GM23338 (cell line): ENCODE data around the gene SUSD1. TPM values are rescaled to one million over a fixed set of nuclear protein-coding genes. Genes with fewer than 3 reads are reported as not detected.

ENCODE experiments used
- ATAC-seq: fragments of 200-7000 bp; cut with Tn5 transposase; 3 replicates; pipeline ENCODE4 v1.9.1; 2020
- DNase-seq: peaks from one replicate; pipeline ENCODE4 v3.0.0-alpha.2; 2015; ENCODE audit warnings: low spot score
- H2AFZ ChIP-seq: fragments of 200-600 bp; sonication (generic); 2 replicates; pipeline ENCODE4 v1.8.0; 2016; ENCODE audit warnings: antibody characterized with exemption, mild to moderate bottlenecking, moderate library complexity
- H3F3A ChIP-seq: fragments of 200-600 bp; sonication (generic); replicated peaks from 2 replicates; pipeline ENCODE4 v1.8.0; 2017; ENCODE audit warnings: antibody characterized with exemption, mixed run types, low read depth
- H3K27ac ChIP-seq: fragments of 200-600 bp; sonication (generic); 2 replicates; pipeline ENCODE4 v1.6.1; 2016; ENCODE audit warnings: low read depth
- H3K27me3 ChIP-seq: fragments of 200-600 bp; sonication (generic); 2 replicates; pipeline ENCODE4 v1.8.0; 2016; ENCODE audit warnings: mild to moderate bottlenecking, mixed run types, moderate library complexity; ENCODE audit not compliant: insufficient read depth
- H3K36me3 ChIP-seq: fragments of 200-600 bp; sonication (generic); 2 replicates; pipeline ENCODE4 v1.8.0; 2016; ENCODE audit warnings: mild to moderate bottlenecking; ENCODE audit not compliant: insufficient read depth
- H3K4me1 ChIP-seq: fragments of 200-600 bp; sonication (generic); 2 replicates; pipeline ENCODE4 v1.8.0; 2016; ENCODE audit warnings: mild to moderate bottlenecking, moderate library complexity; ENCODE audit not compliant: insufficient read depth
- H3K4me2 ChIP-seq: fragments of 200-600 bp; sonication (generic); 2 replicates; pipeline ENCODE4 v1.7.1; 2017; ENCODE audit warnings: mixed run types
- H3K4me3 ChIP-seq: fragments of 200-600 bp; sonication (generic); 2 replicates; pipeline ENCODE4 v1.6.1; 2016; ENCODE audit warnings: mixed run types
- H3K79me2 ChIP-seq: fragments of 200-600 bp; sonication (generic); replicated peaks from 2 replicates; pipeline ENCODE4 v1.8.0; 2017; ENCODE audit warnings: mild to moderate bottlenecking; ENCODE audit not compliant: insufficient read depth
- H3K9me2 ChIP-seq: fragments of 200-600 bp; sonication (generic); 2 replicates; pipeline ENCODE4 v1.8.0; 2017; ENCODE audit not compliant: insufficient read depth
- H4K20me1 ChIP-seq: fragments of 200-600 bp; sonication (generic); replicated peaks from 2 replicates; pipeline ENCODE4 v1.8.0; 2017; ENCODE audit warnings: mild to moderate bottlenecking; ENCODE audit not compliant: insufficient read depth
- H3K27ac Mint-ChIP-seq: 2 replicates; pipeline ENCODE4 v1.8.0; 2020; ENCODE audit warnings: inconsistent platforms, mild to moderate bottlenecking, moderate library complexity, mixed read lengths
- H3K27me3 Mint-ChIP-seq: 3 replicates; pipeline ENCODE4 v1.8.0; 2022; ENCODE audit warnings: low read depth, mild to moderate bottlenecking, moderate library complexity, mixed read lengths, inconsistent platforms; ENCODE audit not compliant: insufficient read depth, poor library complexity
- H3K36me3 Mint-ChIP-seq: 3 replicates; pipeline ENCODE4 v1.8.0; 2021; ENCODE audit warnings: low read depth, mild to moderate bottlenecking, inconsistent platforms, moderate library complexity, mixed read lengths
- H3K4me1 Mint-ChIP-seq: 3 replicates; pipeline ENCODE4 v1.8.0; 2020; ENCODE audit warnings: mild to moderate bottlenecking, inconsistent platforms, mixed read lengths
- H3K4me3 Mint-ChIP-seq: 3 replicates; pipeline ENCODE4 v1.8.0; 2021; ENCODE audit warnings: moderate library complexity, mild to moderate bottlenecking, inconsistent platforms, mixed read lengths
- H3K9me3 Mint-ChIP-seq: 3 replicates; pipeline ENCODE4 v1.8.0; 2020; ENCODE audit warnings: moderate library complexity, mild to moderate bottlenecking, inconsistent platforms, mixed read lengths
- CREB1 ChIP-seq: fragments of 250-450 bp; sonication (Bioruptor Pico); IDR thresholded peaks from 2 replicates; pipeline ENCODE4 v1.5.0; 2020; ENCODE audit warnings: low read depth, mild to moderate bottlenecking, moderate library complexity
- EZH2 ChIP-seq: fragments of 200-600 bp; sonication (generic); IDR thresholded peaks from one replicate; pipeline ENCODE4 v1.8.0; 2017; ENCODE audit warnings: antibody characterized with exemption, mild to moderate bottlenecking, low read depth; ENCODE audit not compliant: unreplicated experiment
- JUNB ChIP-seq: IDR thresholded peaks from one replicate; pipeline ENCODE4 v1.6.1; 2016; ENCODE audit warnings: antibody characterized with exemption; ENCODE audit not compliant: unreplicated experiment
- ZNF114 ChIP-seq: fragments of 250-450 bp; sonication (Bioruptor Pico); IDR thresholded peaks from 2 replicates; pipeline ENCODE4 v1.5.0; 2020; ENCODE audit warnings: mild to moderate bottlenecking, moderate library complexity
- ZNF331 ChIP-seq: fragments of 250-450 bp; sonication (Bioruptor Pico); IDR thresholded peaks from 2 replicates; pipeline ENCODE4 v1.5.0; 2020; ENCODE audit warnings: low read depth, mild to moderate bottlenecking, moderate library complexity
- polyA plus RNA-seq: library from polyadenylated mRNA; unstranded; fragments of >200 nt; fragmentation: Nextera tagmentation; extraction: Ambion mirVana; gene quantifications from 2 replicates; pipeline ENCODE4 v1.2.1, GENCODE V29; 2016
- total RNA-seq: library from RNA; depleted of rRNA; stranded (reverse); fragments of >200 nt; shearing (Covaris generic); gene quantifications from 2 replicates; pipeline ENCODE4 v1.2.3, GENCODE V29; 2014
- TF ChIP-seq, protein P1 (sequence below): IDR thresholded peaks from one replicate; pipeline ENCODE4 v1.6.1; 2018; ENCODE audit warnings: antibody characterized with exemption; ENCODE audit not compliant: unreplicated experiment
- TF ChIP-seq, protein P2 (sequence below): fragments of 250-450 bp; sonication (Bioruptor Pico); IDR thresholded peaks from 2 replicates; pipeline ENCODE4 v1.5.0; 2020; ENCODE audit warnings: mild to moderate bottlenecking, moderate library complexity

The SUSD1 gene
- total and polyA plus RNA-seq, 2 experiments from 2014 or later, result 1.2 to 6.4 TPM

DNA sequence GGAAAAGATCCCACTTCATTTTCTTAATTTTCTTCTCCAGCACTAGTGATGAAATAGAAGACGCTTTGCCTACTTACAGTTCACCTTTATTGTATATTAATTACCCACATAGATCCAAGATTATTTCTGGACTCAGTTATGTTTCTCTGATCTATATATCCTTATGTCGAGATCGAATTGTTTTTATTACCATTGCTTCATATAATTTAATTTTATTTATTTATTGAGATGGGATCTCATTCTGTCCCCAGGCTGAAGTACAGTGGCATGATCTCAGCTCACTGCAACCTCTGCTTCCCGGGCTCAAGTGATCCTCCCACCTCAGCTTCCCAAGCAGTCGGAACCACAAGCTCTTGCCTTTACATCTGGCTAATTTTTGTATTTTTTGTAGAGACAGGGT is 157.2 kb downstream of the SUSD1 start:
- Histone ChIP-seq H3K4me3 (no peak overlapping the region), H2AFZ (no peak overlapping the region), H3K27me3 (no peaks in the 10 kb centered on the region), H3K4me1 (no peaks in the 10 kb centered on the region), H3F3A (no peaks in the 10 kb centered on the region), H3K79me2 (no peaks in the 10 kb centered on the region), H3K4me2 (no peak overlapping the region), H3K9me2 (no peaks in the 10 kb centered on the region), H3K27ac (no peak overlapping the region), H4K20me1 (no peaks in the 10 kb centered on the region), H3K36me3 (no peaks in the 10 kb centered on the region)
- ATAC-seq (no peak), DNase-seq (no peak)
- peaks cover 4% of the 10 kb centered on the region for H3K27me3 Mint-ChIP-seq
- no peak overlapping the region for H3K27ac Mint-ChIP-seq
- TF ChIP-seq ZNF114 (CRISPR knock-in tag), result no peak
- no peak for TF ChIP-seq JUNB
- TF ChIP-seq, protein P1, sequence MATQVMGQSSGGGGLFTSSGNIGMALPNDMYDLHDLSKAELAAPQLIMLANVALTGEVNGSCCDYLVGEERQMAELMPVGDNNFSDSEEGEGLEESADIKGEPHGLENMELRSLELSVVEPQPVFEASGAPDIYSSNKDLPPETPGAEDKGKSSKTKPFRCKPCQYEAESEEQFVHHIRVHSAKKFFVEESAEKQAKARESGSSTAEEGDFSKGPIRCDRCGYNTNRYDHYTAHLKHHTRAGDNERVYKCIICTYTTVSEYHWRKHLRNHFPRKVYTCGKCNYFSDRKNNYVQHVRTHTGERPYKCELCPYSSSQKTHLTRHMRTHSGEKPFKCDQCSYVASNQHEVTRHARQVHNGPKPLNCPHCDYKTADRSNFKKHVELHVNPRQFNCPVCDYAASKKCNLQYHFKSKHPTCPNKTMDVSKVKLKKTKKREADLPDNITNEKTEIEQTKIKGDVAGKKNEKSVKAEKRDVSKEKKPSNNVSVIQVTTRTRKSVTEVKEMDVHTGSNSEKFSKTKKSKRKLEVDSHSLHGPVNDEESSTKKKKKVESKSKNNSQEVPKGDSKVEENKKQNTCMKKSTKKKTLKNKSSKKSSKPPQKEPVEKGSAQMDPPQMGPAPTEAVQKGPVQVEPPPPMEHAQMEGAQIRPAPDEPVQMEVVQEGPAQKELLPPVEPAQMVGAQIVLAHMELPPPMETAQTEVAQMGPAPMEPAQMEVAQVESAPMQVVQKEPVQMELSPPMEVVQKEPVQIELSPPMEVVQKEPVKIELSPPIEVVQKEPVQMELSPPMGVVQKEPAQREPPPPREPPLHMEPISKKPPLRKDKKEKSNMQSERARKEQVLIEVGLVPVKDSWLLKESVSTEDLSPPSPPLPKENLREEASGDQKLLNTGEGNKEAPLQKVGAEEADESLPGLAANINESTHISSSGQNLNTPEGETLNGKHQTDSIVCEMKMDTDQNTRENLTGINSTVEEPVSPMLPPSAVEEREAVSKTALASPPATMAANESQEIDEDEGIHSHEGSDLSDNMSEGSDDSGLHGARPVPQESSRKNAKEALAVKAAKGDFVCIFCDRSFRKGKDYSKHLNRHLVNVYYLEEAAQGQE, result no peak
- no peak for TF ChIP-seq ZNF331
- TF ChIP-seq CREB1 (CRISPR knock-in tag), result no peak
- no peak for TF ChIP-seq EZH2
- no peaks in the 10 kb centered on the region for H3K4me1 Mint-ChIP-seq
- H3K4me3 Mint-ChIP-seq, result no peak overlapping the region
- no peaks in the 10 kb centered on the region for H3K9me3 Mint-ChIP-seq
- H3K36me3 Mint-ChIP-seq, result no peaks in the 10 kb centered on the region

DNA sequence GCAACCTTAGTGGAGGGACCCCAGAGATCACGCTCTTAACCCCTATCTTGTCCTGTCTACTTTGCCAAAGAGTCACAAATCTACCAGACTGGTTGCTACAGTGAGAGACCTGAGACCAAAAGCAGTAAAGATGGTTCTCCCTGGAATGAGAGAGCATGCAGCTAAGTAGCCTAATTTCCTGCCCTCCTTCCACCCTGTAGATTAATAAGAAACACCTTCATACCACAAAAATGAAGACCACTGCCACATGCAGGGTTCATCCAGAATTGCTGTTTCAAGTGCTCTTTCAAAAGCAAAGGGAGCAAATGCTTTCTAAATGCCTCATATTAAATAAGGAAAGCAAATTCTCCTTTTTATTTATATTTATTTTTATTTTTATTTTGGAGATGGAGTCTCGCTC is 159.4 kb downstream of the SUSD1 start:
- ATAC-seq, result no peak
- Histone ChIP-seq H4K20me1 (no peaks in the 10 kb centered on the region), H3K36me3 (no peaks in the 10 kb centered on the region), H3K4me3 (no peak overlapping the region), H2AFZ (no peak overlapping the region), H3K27me3 (no peaks in the 10 kb centered on the region), H3K79me2 (no peaks in the 10 kb centered on the region), H3K27ac (no peak overlapping the region), H3K9me2 (no peaks in the 10 kb centered on the region), H3K4me2 (no peak overlapping the region), H3F3A (no peaks in the 10 kb centered on the region), H3K4me1 (no peaks in the 10 kb centered on the region)
- Mint-ChIP-seq H3K4me1 (no peaks in the 10 kb centered on the region), H3K4me3 (no peak overlapping the region), H3K9me3 (no peaks in the 10 kb centered on the region), H3K27me3 (no peaks in the 10 kb centered on the region), H3K36me3 (no peaks in the 10 kb centered on the region), H3K27ac (no peak overlapping the region)
- no peak for DNase-seq
- TF ChIP-seq, protein P2, sequence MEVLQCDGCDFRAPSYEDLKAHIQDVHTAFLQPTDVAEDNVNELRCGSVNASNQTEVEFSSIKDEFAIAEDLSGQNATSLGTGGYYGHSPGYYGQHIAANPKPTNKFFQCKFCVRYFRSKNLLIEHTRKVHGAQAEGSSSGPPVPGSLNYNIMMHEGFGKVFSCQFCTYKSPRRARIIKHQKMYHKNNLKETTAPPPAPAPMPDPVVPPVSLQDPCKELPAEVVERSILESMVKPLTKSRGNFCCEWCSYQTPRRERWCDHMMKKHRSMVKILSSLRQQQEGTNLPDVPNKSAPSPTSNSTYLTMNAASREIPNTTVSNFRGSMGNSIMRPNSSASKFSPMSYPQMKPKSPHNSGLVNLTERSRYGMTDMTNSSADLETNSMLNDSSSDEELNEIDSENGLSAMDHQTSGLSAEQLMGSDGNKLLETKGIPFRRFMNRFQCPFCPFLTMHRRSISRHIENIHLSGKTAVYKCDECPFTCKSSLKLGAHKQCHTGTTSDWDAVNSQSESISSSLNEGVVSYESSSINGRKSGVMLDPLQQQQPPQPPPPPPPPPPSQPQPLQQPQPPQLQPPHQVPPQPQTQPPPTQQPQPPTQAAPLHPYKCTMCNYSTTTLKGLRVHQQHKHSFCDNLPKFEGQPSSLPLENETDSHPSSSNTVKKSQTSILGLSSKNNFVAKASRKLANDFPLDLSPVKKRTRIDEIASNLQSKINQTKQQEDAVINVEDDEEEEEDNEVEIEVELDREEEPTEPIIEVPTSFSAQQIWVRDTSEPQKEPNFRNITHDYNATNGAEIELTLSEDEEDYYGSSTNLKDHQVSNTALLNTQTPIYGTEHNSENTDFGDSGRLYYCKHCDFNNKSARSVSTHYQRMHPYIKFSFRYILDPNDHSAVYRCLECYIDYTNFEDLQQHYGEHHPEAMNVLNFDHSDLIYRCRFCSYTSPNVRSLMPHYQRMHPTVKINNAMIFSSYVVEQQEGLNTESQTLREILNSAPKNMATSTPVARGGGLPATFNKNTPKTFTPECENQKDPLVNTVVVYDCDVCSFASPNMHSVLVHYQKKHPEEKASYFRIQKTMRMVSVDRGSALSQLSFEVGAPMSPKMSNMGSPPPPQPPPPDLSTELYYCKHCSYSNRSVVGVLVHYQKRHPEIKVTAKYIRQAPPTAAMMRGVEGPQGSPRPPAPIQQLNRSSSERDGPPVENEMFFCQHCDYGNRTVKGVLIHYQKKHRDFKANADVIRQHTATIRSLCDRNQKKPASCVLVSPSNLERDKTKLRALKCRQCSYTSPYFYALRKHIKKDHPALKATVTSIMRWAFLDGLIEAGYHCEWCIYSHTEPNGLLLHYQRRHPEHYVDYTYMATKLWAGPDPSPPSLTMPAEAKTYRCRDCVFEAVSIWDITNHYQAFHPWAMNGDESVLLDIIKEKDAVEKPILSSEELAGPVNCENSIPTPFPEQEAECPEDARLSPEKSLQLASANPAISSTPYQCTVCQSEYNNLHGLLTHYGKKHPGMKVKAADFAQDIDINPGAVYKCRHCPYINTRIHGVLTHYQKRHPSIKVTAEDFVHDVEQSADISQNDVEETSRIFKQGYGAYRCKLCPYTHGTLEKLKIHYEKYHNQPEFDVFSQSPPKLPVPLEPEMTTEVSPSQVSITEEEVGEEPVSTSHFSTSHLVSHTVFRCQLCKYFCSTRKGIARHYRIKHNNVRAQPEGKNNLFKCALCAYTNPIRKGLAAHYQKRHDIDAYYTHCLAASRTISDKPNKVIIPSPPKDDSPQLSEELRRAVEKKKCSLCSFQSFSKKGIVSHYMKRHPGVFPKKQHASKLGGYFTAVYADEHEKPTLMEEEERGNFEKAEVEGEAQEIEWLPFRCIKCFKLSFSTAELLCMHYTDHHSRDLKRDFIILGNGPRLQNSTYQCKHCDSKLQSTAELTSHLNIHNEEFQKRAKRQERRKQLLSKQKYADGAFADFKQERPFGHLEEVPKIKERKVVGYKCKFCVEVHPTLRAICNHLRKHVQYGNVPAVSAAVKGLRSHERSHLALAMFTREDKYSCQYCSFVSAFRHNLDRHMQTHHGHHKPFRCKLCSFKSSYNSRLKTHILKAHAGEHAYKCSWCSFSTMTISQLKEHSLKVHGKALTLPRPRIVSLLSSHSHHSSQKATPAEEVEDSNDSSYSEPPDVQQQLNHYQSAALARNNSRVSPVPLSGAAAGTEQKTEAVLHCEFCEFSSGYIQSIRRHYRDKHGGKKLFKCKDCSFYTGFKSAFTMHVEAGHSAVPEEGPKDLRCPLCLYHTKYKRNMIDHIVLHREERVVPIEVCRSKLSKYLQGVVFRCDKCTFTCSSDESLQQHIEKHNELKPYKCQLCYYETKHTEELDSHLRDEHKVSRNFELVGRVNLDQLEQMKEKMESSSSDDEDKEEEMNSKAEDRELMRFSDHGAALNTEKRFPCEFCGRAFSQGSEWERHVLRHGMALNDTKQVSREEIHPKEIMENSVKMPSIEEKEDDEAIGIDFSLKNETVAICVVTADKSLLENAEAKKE (CRISPR knock-in tag), result no peak
- TF ChIP-seq JUNB, result no peak
